Measurements from ENCODE around the gene NAXE. TPM values are rescaled to one million over a fixed set of nuclear protein-coding genes. Genes with fewer than 3 reads are reported as not detected.
"Not testable (repeated sequence)": the region's sequence is repeated elsewhere in the genome, so short reads cannot be mapped to it uniquely, and the experiment has no call there.

NAXE gene
- total RNA-seq, 1 donor from 2014 or later, result 92.9 TPM

DNA sequence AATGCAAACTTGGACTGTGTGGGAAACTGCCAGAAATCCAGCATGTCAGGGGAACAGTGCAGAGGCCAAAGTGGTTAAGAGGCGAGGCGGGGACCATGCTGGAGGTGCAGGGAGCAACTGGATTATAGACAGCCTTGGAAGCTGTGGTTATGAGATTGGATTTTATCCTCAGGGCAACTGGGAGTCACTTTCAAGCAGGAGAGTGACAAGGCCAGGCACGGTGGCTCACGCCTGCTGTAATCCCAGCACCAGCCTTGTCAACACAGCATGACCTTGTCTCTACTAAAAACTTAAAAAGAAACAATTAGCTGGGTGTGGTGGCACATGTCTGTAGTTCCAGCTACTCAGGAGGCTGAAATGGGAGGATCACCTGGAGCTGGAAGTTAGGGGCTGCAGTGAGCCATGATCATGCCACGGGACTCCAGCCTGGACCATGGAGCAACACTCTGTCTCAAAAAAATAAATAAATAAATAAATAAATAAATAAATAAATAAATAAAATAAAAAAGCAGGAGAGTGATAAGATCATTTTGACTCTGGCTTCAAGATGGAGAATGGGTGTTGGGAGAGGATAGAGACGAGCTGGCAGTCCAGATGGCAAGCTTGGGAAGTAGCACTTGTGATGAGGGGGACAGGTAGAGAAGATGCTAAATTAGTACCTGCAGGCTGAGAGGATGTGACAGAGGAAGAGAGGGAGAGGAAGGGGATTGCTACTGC is 31.2 kb downstream of the NAXE start:
- no peak for DNase-seq (ENCODE audit: low read depth)

- no peak for DNase-seq (ENCODE audit: low read depth)
Measured at GRCh38 chr1:156623946-156624813, 32.6 kb downstream of the NAXE start.

- no peak for DNase-seq (ENCODE audit: low read depth)
Measured at GRCh38 chr1:156624814-156625435, 33.3 kb downstream of the NAXE start.

DNA sequence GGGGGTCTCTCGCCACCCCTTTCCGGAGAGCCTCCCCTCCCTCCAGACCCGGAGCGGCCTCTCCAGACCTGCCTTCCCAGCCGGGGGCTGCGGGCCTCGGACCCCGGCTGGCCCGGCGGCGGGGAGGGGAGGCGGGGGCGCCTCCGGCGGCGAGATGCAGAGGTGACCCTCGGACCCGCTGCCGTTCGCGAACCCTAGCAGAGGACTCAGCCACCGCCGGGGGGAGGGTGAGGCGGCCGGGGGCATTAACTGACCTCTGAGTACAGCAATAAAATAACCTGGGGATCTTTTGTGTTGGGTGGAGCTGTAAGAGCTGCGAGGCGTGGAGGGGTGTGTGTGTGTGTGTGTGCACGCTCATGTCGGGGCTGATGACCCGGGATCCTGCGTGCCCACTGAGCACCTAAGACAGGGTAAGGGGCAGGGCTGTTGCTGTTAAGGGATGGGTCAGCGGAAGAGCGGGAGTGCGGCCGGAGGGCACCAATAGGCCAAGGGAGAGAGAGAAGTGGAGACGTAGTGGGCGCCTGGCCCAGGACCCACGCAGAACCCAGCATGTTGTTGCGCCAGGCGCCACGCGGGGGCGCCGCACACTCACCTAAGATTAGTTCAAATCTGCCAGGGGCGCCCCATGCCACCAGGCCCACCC is 34.0 kb downstream of the NAXE start:
- DNase-seq (ENCODE audit: low read depth), result no peak

- DNase-seq (ENCODE audit: low read depth), result no peak
Measured at GRCh38 chr1:156626079-156626438, 34.5 kb downstream of the NAXE start.

DNA sequence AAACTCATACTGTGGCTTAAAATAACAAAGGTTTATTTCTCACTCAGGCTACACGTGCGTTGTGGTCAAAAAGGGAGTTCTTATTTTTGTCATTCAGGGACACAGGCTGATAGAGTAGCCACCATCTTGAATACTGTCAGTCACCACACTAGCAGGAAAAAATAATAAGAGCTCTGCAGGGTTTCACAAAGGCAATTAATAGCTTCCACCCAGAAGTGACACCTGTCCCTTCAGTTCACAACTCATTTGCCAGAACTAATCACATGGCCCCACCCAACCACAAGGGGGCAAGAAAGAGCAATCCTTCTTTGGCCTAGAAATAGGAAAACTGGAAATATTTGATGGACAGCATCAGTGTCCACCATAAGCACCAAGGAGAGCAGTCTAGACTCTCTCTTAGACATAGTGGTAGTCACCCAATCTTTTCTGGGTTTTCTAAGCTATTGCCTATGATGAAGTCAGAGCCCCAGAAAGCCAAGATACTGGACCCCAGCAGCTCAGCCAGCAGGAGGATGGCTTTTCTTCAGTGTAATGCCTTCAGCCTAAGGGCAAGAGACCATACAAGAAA is 35.8 kb downstream of the NAXE start:
- peak; percentile 59 for DNase-seq (ENCODE audit: low read depth)

DNA sequence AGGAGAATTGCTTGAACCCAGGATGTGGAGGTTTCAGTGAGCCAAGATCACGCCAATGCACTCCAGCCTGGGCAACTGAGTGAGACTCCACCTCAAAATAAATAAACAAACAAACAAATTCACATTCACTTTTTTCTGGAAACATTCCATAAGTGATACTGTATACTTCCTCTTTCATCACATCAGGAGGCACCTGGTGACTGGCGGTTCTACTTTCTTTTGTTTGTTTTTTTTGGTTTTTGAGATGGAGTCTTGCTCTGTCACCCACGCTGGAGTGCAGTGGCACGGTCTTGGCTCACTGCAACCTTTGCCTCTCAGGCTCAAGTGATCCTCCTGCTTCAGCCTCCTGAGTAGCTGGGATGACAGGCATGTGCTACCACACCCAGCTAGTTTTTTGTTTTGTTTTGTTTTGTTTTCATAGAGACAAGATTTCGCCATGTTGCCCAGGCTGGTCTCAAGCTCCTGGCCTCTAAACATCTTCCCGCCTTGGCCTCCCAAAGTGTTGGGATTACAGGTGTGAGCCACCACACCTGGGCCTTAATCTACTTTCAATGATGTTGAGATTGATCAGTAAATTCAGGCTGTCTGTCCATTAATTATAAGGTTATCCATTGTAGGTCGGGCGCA is 38.4 kb downstream of the NAXE start:
- no peak for DNase-seq (ENCODE audit: low read depth)

- not testable (repeated sequence) for DNase-seq (ENCODE audit: low read depth)
Measured at GRCh38 chr1:156631152-156631551, 39.6 kb downstream of the NAXE start.

DNA sequence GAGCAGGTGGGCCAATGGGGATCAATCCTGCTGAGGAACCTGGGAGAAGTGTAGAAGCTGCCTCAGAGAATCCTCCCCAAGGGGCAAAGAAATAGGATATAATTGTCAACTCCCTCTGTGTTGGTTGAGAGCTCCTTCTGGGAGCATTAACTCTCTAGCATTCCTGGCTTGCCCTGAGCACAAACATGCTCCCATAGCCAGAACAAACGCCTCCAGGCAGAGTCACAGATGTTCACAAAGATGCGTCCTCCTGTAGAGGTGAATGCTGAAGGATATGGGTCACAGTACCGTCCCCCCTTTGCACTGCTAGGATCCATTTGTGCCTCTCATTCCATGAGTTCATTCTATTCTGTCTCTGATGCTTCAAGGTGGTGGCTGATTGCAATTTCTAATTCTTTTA is 40.8 kb downstream of the NAXE start:
- no peak for DNase-seq (ENCODE audit: low read depth)

- DNase-seq (ENCODE audit: low read depth), result no peak
Measured at GRCh38 chr1:156638189-156638985, 46.8 kb downstream of the NAXE start.

- peak; percentile 64 for DNase-seq (ENCODE audit: low read depth)
Measured at GRCh38 chr1:156639601-156640101, 48.1 kb downstream of the NAXE start.

DNA sequence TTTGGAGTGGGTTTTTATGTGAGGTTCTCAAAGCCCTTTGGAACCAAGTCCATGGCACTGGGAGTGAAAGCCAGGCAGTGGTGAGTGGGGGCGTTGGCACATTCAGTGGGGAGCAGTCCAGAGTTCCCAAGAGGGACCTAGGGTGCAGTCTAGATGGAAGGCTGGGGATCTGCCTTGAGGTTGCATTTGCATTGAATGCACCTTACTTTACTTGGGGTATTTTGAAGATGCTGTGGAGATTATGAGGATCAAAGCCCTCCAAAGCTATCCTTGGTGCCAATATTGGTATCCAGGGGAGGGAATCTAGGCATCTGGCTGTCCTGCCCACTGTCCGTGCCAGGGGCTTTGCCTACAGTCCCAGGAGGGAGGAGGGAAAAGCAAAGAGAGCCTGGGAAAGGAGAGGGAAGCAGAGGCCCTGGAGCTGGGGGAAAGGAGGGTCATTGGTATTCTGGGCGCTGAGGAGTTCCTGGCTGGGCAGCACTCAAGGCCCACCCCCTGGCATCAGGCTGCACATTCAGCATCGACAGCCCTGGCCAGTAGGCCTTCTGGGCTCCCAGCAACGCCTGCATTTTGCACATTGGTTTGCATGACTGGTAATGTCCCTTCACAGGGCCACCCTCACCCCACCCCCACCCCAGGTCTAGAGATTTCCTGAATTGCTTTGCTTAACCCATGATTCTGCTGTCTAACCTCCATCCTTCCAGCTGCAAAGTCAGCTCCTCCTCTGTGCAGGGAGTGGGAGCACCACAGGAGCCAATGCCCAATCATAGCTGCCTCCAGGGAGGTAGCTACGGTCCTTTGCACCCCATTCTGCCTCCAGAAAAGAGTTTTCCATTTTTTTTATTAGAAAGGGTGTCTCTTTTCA is 49.5 kb downstream of the NAXE start:
- DNase-seq (ENCODE audit: low read depth), result no peak

DNA sequence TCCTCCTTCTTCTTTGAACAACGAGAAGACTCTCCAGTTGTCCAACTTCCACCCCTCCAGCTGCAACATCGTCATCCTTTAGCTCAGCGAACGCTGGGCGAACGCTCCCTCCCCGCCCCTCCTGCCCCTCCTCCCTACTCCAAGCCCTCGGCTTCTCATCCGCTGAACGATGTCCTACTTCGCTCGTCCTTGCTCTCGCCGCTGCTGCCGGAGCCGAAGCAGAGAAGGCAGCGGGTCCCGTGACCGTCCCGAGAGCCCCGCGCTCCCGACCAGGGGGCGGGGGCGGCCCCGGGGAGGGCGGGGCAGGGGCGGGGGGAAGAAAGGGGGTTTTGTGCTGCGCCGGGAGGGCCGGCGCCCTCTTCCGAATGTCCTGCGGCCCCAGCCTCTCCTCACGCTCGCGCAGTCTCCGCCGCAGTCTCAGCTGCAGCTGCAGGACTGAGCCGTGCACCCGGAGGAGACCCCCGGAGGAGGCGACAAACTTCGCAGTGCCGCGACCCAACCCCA is 50.2 kb downstream of the NAXE start, which contains the start of gene BCAN:
TSS of gene BCAN (plus strand) at position 357 of the 504 bp plus-strand sequence. CDS start 3,938 bp downstream, outside the sequence.
- no peak for DNase-seq (ENCODE audit: low read depth)

- no peak for DNase-seq (ENCODE audit: low read depth)
Measured at GRCh38 chr1:156642265-156643048, 50.9 kb downstream of the NAXE start.

GRCh38 chr1:156643049-156643777 is 51.6 kb downstream of the NAXE start:
- DNase-seq (ENCODE audit: low read depth), result no peak

- no peak for DNase-seq (ENCODE audit: low read depth)
Measured at GRCh38 chr1:156643778-156644092, 52.2 kb downstream of the NAXE start.
